A673 (cell line): ENCODE results near the gene PLB1.

ENCODE experiments used
- CTCF ChIP-seq: fragments of 300-800, 200-600 bp; sonication (generic); conservative IDR thresholded peaks from 2 replicates; pipeline ENCODE4 v1.5.1; 2017; ENCODE audit warnings: low read depth, mild to moderate bottlenecking, antibody characterized with exemption, low read length, moderate library complexity, mixed read lengths
- EZH2 ChIP-seq: fragments of 200-600 bp; sonication (generic); IDR thresholded peaks from 2 replicates; pipeline ENCODE4 v1.6.1; 2017; ENCODE audit warnings: borderline replicate concordance, low read depth, mild to moderate bottlenecking, mixed read lengths, antibody characterized with exemption, low read length; ENCODE audit not compliant: poor library complexity, severe bottlenecking

- no peak for TF ChIP-seq CTCF
- TF ChIP-seq EZH2: no peak
These were observed 26.6 kb upstream of the PLB1 start for GRCh38 chr2:28469304-28469703.
